A549 (cell line): Measurements from ENCODE around the gene TMEM266. TPM values are rescaled to one million over a fixed set of nuclear protein-coding genes. Genes with fewer than 3 reads are reported as not detected.

ENCODE experiments used
- ATAC-seq, 2 experiments: fragments of 200-7000 bp in 1 of 2; fragments of >200 bp in 1 of 2; cut with Nextera tagmentation in 1 of 2; cut with Tn5 transposase in 1 of 2; 3 replicates each; pipeline versions ENCODE4 v1.8.0 to v1.9.1; 2018 to 2020; ENCODE audit warnings: mild to moderate bottlenecking in 1 of 2, moderate library complexity in 1 of 2
- CTCF ChIA-PET: fragments of 300-600 bp; sonication (Branson Sonifier 250); formaldehyde crosslinking; extraction: SDS; loops from one replicate; lab custom pipeline; 2021; ENCODE audit warnings: antibody characterized with exemption, inconsistent platforms; lab: Yijun Ruan, JAX
- POLR2A ChIA-PET: fragments of 350-600 bp; formaldehyde crosslinking; extraction: SDS; loops from one replicate; lab custom pipeline; 2021; ENCODE audit warnings: antibody characterized with exemption, inconsistent platforms; lab: Yijun Ruan, JAX
- DNase-seq, 2 experiments: peaks; one replicate each; pipeline versions ENCODE4 v3.0.0 to v3.0.0-alpha.2; 2011 to 2016; ENCODE audit warnings: low read depth in 1 of 2, low spot score in 1 of 2
- FAIRE-seq: peaks from 2 replicates; lab custom pipeline; 2011; peaks lifted over from hg19 to GRCh38; lab: Jason Lieb, UNC
- H3K27ac ChIP-seq, 2 experiments: fragments of >200 bp; sonication (Bioruptor Twin); formaldehyde crosslinking; 3 replicates each; pipeline ENCODE4 v1.5.1; 2016 to 2017
- H3K4me1 ChIP-seq: fragments of >200 bp; sonication (Bioruptor Twin); formaldehyde crosslinking; 3 replicates; pipeline ENCODE4 v1.6.1; 2016
- H3K4me2 ChIP-seq: fragments of >200 bp; sonication (Bioruptor Twin); formaldehyde crosslinking; 3 replicates; pipeline ENCODE4 v1.6.1; 2016
- H3K4me3 ChIP-seq: fragments of >200 bp; sonication (Bioruptor Twin); formaldehyde crosslinking; 3 replicates; pipeline ENCODE4 v1.5.1; 2016
- H3K9me3 ChIP-seq: fragments of >200 bp; sonication (Bioruptor Twin); formaldehyde crosslinking; 3 replicates; pipeline ENCODE4 v1.6.1; 2016
- ATOH8 ChIP-seq: fragments of 250-450 bp; sonication (Bioruptor Pico); IDR thresholded peaks from 2 replicates; pipeline ENCODE4 v1.5.0; 2020; ENCODE audit warnings: low read depth, mild to moderate bottlenecking, moderate library complexity
- BHLHE40 ChIP-seq: IDR thresholded peaks from 2 replicates; pipeline ENCODE4 v1.6.1; 2012; ENCODE audit warnings: low read depth, low read length, inconsistent platforms
- CBX2 ChIP-seq: fragments of 200-600 bp; sonication (generic); IDR thresholded peaks from 2 replicates; pipeline ENCODE4 v1.6.1; 2016; ENCODE audit warnings: low read depth, mild to moderate bottlenecking, borderline replicate concordance
- EHF ChIP-seq: fragments of 250-450 bp; sonication (Bioruptor Pico); IDR thresholded peaks from 2 replicates; pipeline ENCODE4 v1.5.0; 2020; ENCODE audit warnings: mild to moderate bottlenecking
- ELK1 ChIP-seq: fragments of 150-350 bp; IDR thresholded peaks from 2 replicates; pipeline ENCODE4 v1.6.1; 2014; ENCODE audit warnings: low read depth, mild to moderate bottlenecking, low read length
- FOSL2 ChIP-seq, 2 experiments: fragments of 450-650 bp in 1 of 2; fragments of >200 bp in 1 of 2; sonication (Bioruptor Twin) in 1 of 2; formaldehyde crosslinking; IDR thresholded peaks; 2 replicates each; pipeline versions ENCODE4 v1.5.0 to v1.6.1; 2016 to 2020; ENCODE audit warnings: mild to moderate bottlenecking in 1 of 2, moderate library complexity in 1 of 2
- HDAC2 ChIP-seq: fragments of 200-600 bp; sonication (generic); IDR thresholded peaks from 2 replicates; pipeline ENCODE4 v1.6.1; 2016
- HOXA7 ChIP-seq: fragments of 250-450 bp; sonication (Bioruptor Pico); IDR thresholded peaks from 2 replicates; pipeline ENCODE4 v1.5.0; 2020; ENCODE audit warnings: mild to moderate bottlenecking, moderate library complexity
- MAZ ChIP-seq: fragments of 150-350 bp; IDR thresholded peaks from 2 replicates; pipeline ENCODE4 v1.6.1; 2014; ENCODE audit warnings: antibody characterized with exemption, low read depth, low read length, borderline replicate concordance
- NPAS2 ChIP-seq: fragments of 250-450 bp; sonication (Bioruptor Pico); IDR thresholded peaks from 2 replicates; pipeline ENCODE4 v1.8.0; 2022; ENCODE audit warnings: mild to moderate bottlenecking, moderate library complexity, borderline replicate concordance
- PHF8 ChIP-seq: fragments of 200-600 bp; sonication (generic); IDR thresholded peaks from 2 replicates; pipeline ENCODE4 v1.6.1; 2016; ENCODE audit warnings: low read depth, mild to moderate bottlenecking, antibody characterized with exemption, moderate library complexity, borderline replicate concordance
- POLR2AphosphoS2 ChIP-seq: conservative IDR thresholded peaks from 2 replicates; pipeline ENCODE4 v1.6.1; 2012; ENCODE audit warnings: low read length, improper control_type of control experiment, inconsistent platforms
- RAD21 ChIP-seq, 2 experiments: fragments of >200 bp in 1 of 2; sonication (Bioruptor Twin) in 1 of 2; formaldehyde crosslinking in 1 of 2; IDR thresholded peaks in 1 of 2; conservative IDR thresholded peaks in 1 of 2; 2 replicates in 1 of 2; 3 replicates in 1 of 2; pipeline ENCODE4 v1.6.1; 2012 to 2018; ENCODE audit warnings: inconsistent platforms in 1 of 2
- RARB ChIP-seq: fragments of 250-450 bp; sonication (Bioruptor Pico); IDR thresholded peaks from 2 replicates; pipeline ENCODE4 v1.8.0; 2021; ENCODE audit warnings: mild to moderate bottlenecking, moderate library complexity
- RFX5 ChIP-seq: fragments of 450-650 bp; IDR thresholded peaks from 2 replicates; pipeline ENCODE4 v1.7.1; 2014; ENCODE audit warnings: antibody characterized with exemption, mild to moderate bottlenecking, moderate library complexity
- SMC3 ChIP-seq: fragments of >200 bp; sonication (Bioruptor Twin); formaldehyde crosslinking; IDR thresholded peaks from 3 replicates; pipeline ENCODE4 v1.6.1; 2018; ENCODE audit warnings: inconsistent platforms
- SREBF2 ChIP-seq: fragments of 450-650 bp; IDR thresholded peaks from 2 replicates; pipeline ENCODE4 v1.6.1; 2014; ENCODE audit warnings: mild to moderate bottlenecking, moderate library complexity
- TFCP2L1 ChIP-seq: fragments of 250-450 bp; sonication (Bioruptor Pico); IDR thresholded peaks from 2 replicates; pipeline ENCODE4 v1.5.0; 2021; ENCODE audit warnings: mild to moderate bottlenecking
- ZFP36 ChIP-seq: fragments of 450-650 bp; IDR thresholded peaks from 2 replicates; pipeline ENCODE4 v1.6.1; 2014; ENCODE audit warnings: borderline replicate concordance; ENCODE audit not compliant: partially characterized antibody
- ZSCAN20 ChIP-seq: fragments of 250-450 bp; sonication (Bioruptor Pico); IDR thresholded peaks from 2 replicates; pipeline ENCODE4 v1.8.0; 2022; ENCODE audit warnings: mild to moderate bottlenecking, moderate library complexity
- WGBS: methylation state at CpG from one replicate; pipeline ENCODE4 v1.1.6; 2017; ENCODE audit errors: missing lambda C conversion rate; 5-methylcytosine and 5-hydroxymethylcytosine counted together
- polyA plus RNA-seq, 4 experiments: library from polyadenylated mRNA; depleted of rRNA in 3 of 4; stranded (reverse); fragments of >200 nt; fragmentation: RNase III in 1 of 4; extraction: RNeasy Plus Mini Kit Qiagen cat#74134 plus additional on column Dnase treatment in 1 of 4; gene quantifications; 2 replicates in 3 of 4; 3 replicates in 1 of 4; pipeline ENCODE4 v1.2.3, GENCODE V29; 2011 to 2017
- TF ChIP-seq, protein P1 (sequence below): fragments of >200 bp; sonication (Bioruptor Twin); formaldehyde crosslinking; IDR thresholded peaks from 2 replicates; pipeline ENCODE4 v1.6.1; 2016
- TF ChIP-seq, protein P2 (sequence below): fragments of >200 bp; sonication (Bioruptor Twin); formaldehyde crosslinking; IDR thresholded peaks from 3 replicates; pipeline ENCODE4 v1.6.1; 2016
- TF ChIP-seq, protein P3 (sequence below): fragments of >200 bp; sonication (Bioruptor Twin); formaldehyde crosslinking; IDR thresholded peaks from 3 replicates; pipeline ENCODE4 v1.5.1; 2016

Gene TMEM266
- polyA plus RNA-seq, 2 of the 4 experiments (the other 2 are of a cell fraction), result 0.06 to 0.08 TPM

GRCh38 chr15:76183930-76184649 is 124.3 kb downstream of the TMEM266 start:
- WGBS, result 57% methylated on average over 10 of the region's 10 CpGs
- TF ChIP-seq RAD21 (conservative IDR thresholded peaks at IDR 0.05 in 1 of 2, IDR thresholded peaks at IDR 0.05 in 1 of 2), result no peak
- no peak for TF ChIP-seq PHF8
- no peak for TF ChIP-seq NPAS2 (CRISPR knock-in tag)
- TF ChIP-seq, all 56 proteins: peak for 0
- no peak overlapping the region for H3K4me3 ChIP-seq
- no peak for FAIRE-seq
- no peak for DNase-seq
- no peak overlapping the region for H3K27ac ChIP-seq
- no peaks in the 10 kb centered on the region for H3K9me3 ChIP-seq
- no peak overlapping the region for H3K4me2 ChIP-seq
- ATAC-seq, result no peak
- CTCF ChIA-PET, result interaction anchor here (0.6 to 5.1 kb wide), 9 partner anchors 9 to 1530 kb away, joined by 3 to 26 read pairs (median 3); no protein-coding TSS in a partner anchor
- H3K4me1 ChIP-seq, result no peaks in the 10 kb centered on the region
- POLR2A ChIA-PET, result no interaction called here

DNA sequence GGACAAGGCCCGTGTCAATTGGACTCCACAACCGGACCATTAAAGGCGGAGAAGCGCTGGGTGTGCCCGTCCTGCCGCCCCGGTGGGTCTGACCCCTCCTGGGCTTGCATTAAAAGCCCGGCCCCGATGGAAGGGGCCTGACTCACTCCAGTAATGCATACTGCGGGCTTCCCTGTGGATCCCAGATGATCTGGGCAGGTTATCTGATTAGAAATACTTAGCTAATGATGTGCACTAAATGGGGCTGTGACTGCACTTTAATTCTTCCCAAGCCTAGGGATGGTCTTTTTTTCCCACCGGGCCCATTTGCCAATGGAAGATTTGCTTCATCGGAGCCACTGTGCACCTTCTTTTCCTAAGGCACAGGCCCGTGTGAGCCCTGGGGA is 124.9 kb downstream of the TMEM266 start:
- POLR2A ChIA-PET, result no interaction called here
- WGBS, result 78% methylated on average over 13 of the region's 13 CpGs
- DNase-seq (no peak), ATAC-seq (no peak), FAIRE-seq (no peak)
- no peak overlapping the region for H3K4me2 ChIP-seq
- no peak overlapping the region for H3K27ac ChIP-seq
- TF ChIP-seq ATOH8 (CRISPR knock-in tag) (no peak), RFX5 (no peak), RARB (CRISPR knock-in tag) (no peak)
- CTCF ChIA-PET, result interaction anchor here (0.6 to 5.1 kb wide), 11 partner anchors 9 to 696 kb away, joined by 3 to 26 read pairs (median 3); no protein-coding TSS in a partner anchor
- H3K9me3 ChIP-seq, result no peaks in the 10 kb centered on the region
- no peaks in the 10 kb centered on the region for H3K4me1 ChIP-seq
- H3K4me3 ChIP-seq, result no peak overlapping the region

DNA sequence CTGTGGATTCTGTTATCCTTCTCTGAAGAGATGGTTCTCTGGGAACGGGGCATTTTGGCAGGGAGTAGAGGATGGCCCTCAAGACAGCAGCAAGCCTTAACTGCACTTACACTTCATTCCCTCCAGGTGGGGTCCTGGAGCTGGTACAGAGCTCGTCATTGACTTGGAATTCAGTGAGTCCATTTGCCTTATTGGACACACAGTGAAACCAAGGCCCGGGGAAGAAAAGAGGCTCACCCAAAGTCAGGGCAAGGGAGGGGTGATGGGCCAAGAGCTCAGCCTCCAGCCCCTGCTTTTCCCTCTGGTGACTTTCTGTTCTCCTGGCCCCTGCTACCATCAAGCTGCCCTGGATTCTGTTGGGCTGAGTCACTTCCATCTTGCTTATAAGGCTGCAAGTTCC is 125.9 kb downstream of the TMEM266 start:
- Histone ChIP-seq H3K27ac (peak overlapping the region in 1 of 2 experiments; percentile 12; a peak in 2 of 6 replicates), H3K4me2 (no peak overlapping the region), H3K4me3 (no peak overlapping the region), H3K9me3 (no peaks in the 10 kb centered on the region), H3K4me1 (peaks cover 3% of the 10 kb centered on the region; the same call in 2 of the 3 replicates)
- FAIRE-seq, result peak; percentile 70
- ChIA-PET CTCF (interaction anchor here (0.6 to 5.1 kb wide), 15 partner anchors 8 to 745 kb away, joined by 3 to 26 read pairs (median 5); no protein-coding TSS in a partner anchor), POLR2A (interaction anchor here (1.0 to 1.2 kb wide), 2 partner anchors 11 to 151 kb away, joined by 4 read pairs; partner anchors contain the start of gene ISL2)
- ATAC-seq, result peak; percentile 51 to 86; a peak in 4 of 6 replicates
- WGBS, result 22% methylated on average over 3 of the region's 3 CpGs
- DNase-seq, result peak; percentile 83 to 85
- TF ChIP-seq FOSL2 (IDR thresholded peaks at IDR 0.05) (no peak), FOSL2 (CRISPR knock-in tag; IDR thresholded peaks at IDR 0.05) (peak; percentile 32; the same call in 1 of the 2 replicates), BHLHE40 (no peak), HOXA7 (no peak), SREBF2 (no peak), RFX5 (no peak), RAD21 (conservative IDR thresholded peaks at IDR 0.05 in 1 of 2, IDR thresholded peaks at IDR 0.05 in 1 of 2) (peak; percentile 51 to 75), RARB (CRISPR knock-in tag) (no peak), TFCP2L1 (CRISPR knock-in tag) (no peak), CBX2 (no peak), ZFP36 (no peak), POLR2AphosphoS2 (no peak), SMC3 (peak; percentile 46; the same call in 2 of the 3 replicates), EHF (CRISPR knock-in tag) (no peak), ELK1 (no peak), HDAC2 (no peak), MAZ (no peak), ZSCAN20 (CRISPR knock-in tag) (no peak)
- TF ChIP-seq, protein P1, sequence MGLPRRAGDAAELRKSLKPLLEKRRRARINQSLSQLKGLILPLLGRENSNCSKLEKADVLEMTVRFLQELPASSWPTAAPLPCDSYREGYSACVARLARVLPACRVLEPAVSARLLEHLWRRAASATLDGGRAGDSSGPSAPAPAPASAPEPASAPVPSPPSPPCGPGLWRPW, result no peak
- TF ChIP-seq, protein P2, sequence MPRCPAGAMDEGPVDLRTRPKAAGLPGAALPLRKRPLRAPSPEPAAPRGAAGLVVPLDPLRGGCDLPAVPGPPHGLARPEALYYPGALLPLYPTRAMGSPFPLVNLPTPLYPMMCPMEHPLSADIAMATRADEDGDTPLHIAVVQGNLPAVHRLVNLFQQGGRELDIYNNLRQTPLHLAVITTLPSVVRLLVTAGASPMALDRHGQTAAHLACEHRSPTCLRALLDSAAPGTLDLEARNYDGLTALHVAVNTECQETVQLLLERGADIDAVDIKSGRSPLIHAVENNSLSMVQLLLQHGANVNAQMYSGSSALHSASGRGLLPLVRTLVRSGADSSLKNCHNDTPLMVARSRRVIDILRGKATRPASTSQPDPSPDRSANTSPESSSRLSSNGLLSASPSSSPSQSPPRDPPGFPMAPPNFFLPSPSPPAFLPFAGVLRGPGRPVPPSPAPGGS, result no peak
- TF ChIP-seq, protein P3, sequence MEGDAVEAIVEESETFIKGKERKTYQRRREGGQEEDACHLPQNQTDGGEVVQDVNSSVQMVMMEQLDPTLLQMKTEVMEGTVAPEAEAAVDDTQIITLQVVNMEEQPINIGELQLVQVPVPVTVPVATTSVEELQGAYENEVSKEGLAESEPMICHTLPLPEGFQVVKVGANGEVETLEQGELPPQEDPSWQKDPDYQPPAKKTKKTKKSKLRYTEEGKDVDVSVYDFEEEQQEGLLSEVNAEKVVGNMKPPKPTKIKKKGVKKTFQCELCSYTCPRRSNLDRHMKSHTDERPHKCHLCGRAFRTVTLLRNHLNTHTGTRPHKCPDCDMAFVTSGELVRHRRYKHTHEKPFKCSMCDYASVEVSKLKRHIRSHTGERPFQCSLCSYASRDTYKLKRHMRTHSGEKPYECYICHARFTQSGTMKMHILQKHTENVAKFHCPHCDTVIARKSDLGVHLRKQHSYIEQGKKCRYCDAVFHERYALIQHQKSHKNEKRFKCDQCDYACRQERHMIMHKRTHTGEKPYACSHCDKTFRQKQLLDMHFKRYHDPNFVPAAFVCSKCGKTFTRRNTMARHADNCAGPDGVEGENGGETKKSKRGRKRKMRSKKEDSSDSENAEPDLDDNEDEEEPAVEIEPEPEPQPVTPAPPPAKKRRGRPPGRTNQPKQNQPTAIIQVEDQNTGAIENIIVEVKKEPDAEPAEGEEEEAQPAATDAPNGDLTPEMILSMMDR, result peak; percentile 37; the same call in 2 of the 3 replicates
